HEK293T (cell line): ENCODE data around the gene DHFR.

Experiments used
- CTCF ChIA-PET: fragments of 350-600 bp; formaldehyde crosslinking; extraction: SDS; loops from one replicate; lab custom pipeline; 2021; ENCODE audit warnings: antibody characterized with exemption, inconsistent platforms; lab: Yijun Ruan, JAX
- POLR2A ChIA-PET: fragments of 350-600 bp; formaldehyde crosslinking; extraction: SDS; loops from one replicate; lab custom pipeline; 2020; ENCODE audit warnings: antibody characterized with exemption, inconsistent platforms; lab: Yijun Ruan, JAX
- DNase-seq: peaks from one replicate; pipeline ENCODE4 v3.0.0; 2012; ENCODE audit warnings: mixed read lengths; ENCODE audit errors: extremely low spot score
- ARNT ChIP-seq: fragments of 450-650 bp; IDR thresholded peaks from 2 replicates; pipeline ENCODE4 v1.6.1; 2017; ENCODE audit warnings: mild to moderate bottlenecking
- BHLHE40 ChIP-seq: fragments of 450-650 bp; IDR thresholded peaks from 2 replicates; pipeline ENCODE4 v1.6.1; 2016; ENCODE audit warnings: mild to moderate bottlenecking, moderate library complexity, borderline replicate concordance
- CTBP1 ChIP-seq: fragments of 450-650 bp; IDR thresholded peaks from 2 replicates; pipeline ENCODE4 v1.6.1; 2016; ENCODE audit warnings: borderline replicate concordance
- ELF4 ChIP-seq: fragments of 450-650 bp; IDR thresholded peaks from 2 replicates; pipeline ENCODE4 v1.6.1; 2017; ENCODE audit warnings: antibody characterized with exemption
- FOXA1 ChIP-seq: fragments of 450-650 bp; IDR thresholded peaks from 2 replicates; pipeline ENCODE4 v1.6.1; 2016; ENCODE audit warnings: mild to moderate bottlenecking
- FOXK2 ChIP-seq: fragments of 450-650 bp; IDR thresholded peaks from 2 replicates; pipeline ENCODE4 v1.6.1; 2016; ENCODE audit warnings: mild to moderate bottlenecking
- FOXM1 ChIP-seq: fragments of 450-650 bp; IDR thresholded peaks from 2 replicates; pipeline ENCODE4 v1.6.1; 2017; ENCODE audit warnings: mild to moderate bottlenecking, borderline replicate concordance
- HDGF ChIP-seq: fragments of 450-650 bp; IDR thresholded peaks from 2 replicates; pipeline ENCODE4 v1.6.1; 2017; ENCODE audit warnings: antibody characterized with exemption, borderline replicate concordance
- L3MBTL2 ChIP-seq: fragments of 450-650 bp; conservative IDR thresholded peaks from 2 replicates; pipeline ENCODE4 v1.6.1; 2016; ENCODE audit warnings: mild to moderate bottlenecking
- LEF1 ChIP-seq: fragments of 450-650 bp; IDR thresholded peaks from 2 replicates; pipeline ENCODE4 v1.6.1; 2017; ENCODE audit warnings: mild to moderate bottlenecking, borderline replicate concordance
- NFRKB ChIP-seq: fragments of 450-650 bp; IDR thresholded peaks from 2 replicates; pipeline ENCODE4 v1.6.1; 2016; ENCODE audit warnings: mild to moderate bottlenecking, moderate library complexity
- PKNOX1 ChIP-seq: fragments of 450-650 bp; IDR thresholded peaks from 2 replicates; pipeline ENCODE4 v1.6.1; 2016
- SP1 ChIP-seq: fragments of 450-650 bp; IDR thresholded peaks from 2 replicates; pipeline ENCODE4 v1.6.1; 2017
- SUZ12 ChIP-seq: fragments of 450-650 bp; IDR thresholded peaks from 2 replicates; pipeline ENCODE4 v1.6.1; 2016; ENCODE audit warnings: mild to moderate bottlenecking
- TARDBP ChIP-seq: fragments of 450-650 bp; IDR thresholded peaks from 2 replicates; pipeline ENCODE4 v1.6.1; 2016
- ZNF384 ChIP-seq: fragments of 450-650 bp; IDR thresholded peaks from 2 replicates; pipeline ENCODE4 v1.6.1; 2016

Gene DHFR

GRCh38 chr5:80594810-80595209, 60.0 kb downstream of the DHFR start:
- CTCF ChIA-PET: no interaction called here
- TF ChIP-seq SUZ12: no peak
- TF ChIP-seq NFRKB: no peak
- no peak for TF ChIP-seq FOXK2
- TF ChIP-seq ELF4: no peak
- TF ChIP-seq SP1: no peak
- no peak for TF ChIP-seq HDGF
- no peak for TF ChIP-seq FOXM1
- TF ChIP-seq CTBP1: no peak
- TF ChIP-seq BHLHE40: no peak
- no peak for TF ChIP-seq ARNT
- TF ChIP-seq PKNOX1: no peak
- no peak for TF ChIP-seq FOXA1
- TF ChIP-seq TARDBP: no peak
- TF ChIP-seq ZNF384: no peak
- TF ChIP-seq L3MBTL2: no peak
- no peak for TF ChIP-seq LEF1
- POLR2A ChIA-PET: no interaction called here
- no peak for DNase-seq

DNA sequence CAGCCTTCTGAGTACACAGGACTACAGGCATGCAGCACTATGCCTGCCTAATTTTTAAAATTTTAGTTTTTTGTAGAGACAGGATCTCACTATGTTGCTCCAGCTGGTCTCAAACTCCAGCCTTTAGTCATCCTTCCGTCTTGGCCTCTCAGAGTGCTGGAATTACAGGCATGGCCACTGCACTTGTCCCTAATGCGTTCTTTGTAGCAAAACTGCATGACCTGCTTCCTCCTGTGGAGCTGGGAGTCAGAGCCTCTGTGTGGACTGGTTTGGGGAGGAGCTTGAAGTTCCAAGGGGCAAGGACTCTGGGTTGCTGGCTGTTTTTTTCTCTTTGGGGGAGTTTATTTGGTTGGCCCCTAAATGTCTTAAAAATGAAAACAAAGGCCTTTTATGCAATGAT, 62.0 kb downstream of the DHFR start:
- POLR2A ChIA-PET: no interaction called here
- CTCF ChIA-PET: no interaction called here
- no peak for TF ChIP-seq ZNF384
- no peak for TF ChIP-seq L3MBTL2
- TF ChIP-seq SP1: no peak
- TF ChIP-seq HDGF: no peak
- no peak for TF ChIP-seq ELF4
- TF ChIP-seq FOXK2: no peak
- no peak for TF ChIP-seq PKNOX1
- no peak for TF ChIP-seq NFRKB
- TF ChIP-seq SUZ12: no peak
- no peak for TF ChIP-seq ARNT
- no peak for DNase-seq

DNA sequence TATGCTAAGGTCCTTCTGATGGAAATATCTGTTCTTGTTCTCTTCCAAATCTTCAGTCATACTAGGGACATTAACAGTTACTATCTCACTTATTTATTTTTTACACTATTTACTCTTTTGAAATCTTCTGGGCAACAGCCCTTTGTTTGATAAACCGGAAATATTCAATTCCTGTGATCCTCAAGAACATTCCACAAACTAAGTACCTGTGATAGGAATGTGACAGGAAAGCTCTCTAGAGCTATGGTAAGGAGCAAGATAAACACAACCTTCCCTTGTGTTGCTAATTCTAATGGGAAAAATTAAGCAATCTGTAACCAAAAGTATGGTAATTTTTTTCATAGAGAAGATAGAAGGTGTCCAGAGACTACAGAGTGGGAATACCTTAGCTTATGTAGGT, 62.7 kb downstream of the DHFR start:
- ChIA-PET POLR2A (no interaction called here), CTCF (no interaction called here)
- no peak for DNase-seq
- TF ChIP-seq SUZ12 (no peak), FOXK2 (no peak), NFRKB (no peak), BHLHE40 (no peak), ARNT (no peak), SP1 (no peak), FOXA1 (no peak), L3MBTL2 (no peak)

DNA sequence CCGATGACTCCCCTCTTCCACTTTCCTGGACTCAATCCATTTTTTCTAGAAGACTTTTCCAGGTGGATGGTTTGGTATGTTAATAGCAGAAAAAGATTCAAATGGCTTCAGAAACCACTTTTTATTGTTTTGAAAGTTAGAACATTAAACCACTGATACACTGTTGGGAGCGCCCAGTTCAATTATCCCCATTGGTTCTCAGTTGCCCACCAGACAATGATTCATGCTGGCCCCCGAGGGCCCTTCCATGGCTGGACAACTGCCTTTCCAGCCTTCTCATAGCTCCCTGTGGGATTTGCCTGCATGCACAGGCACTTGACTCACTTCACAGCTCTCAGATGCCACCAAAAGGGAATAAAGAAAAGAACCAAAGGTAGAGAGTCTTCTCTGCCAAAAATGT, 63.4 kb downstream of the DHFR start:
- ChIA-PET CTCF (no interaction called here), POLR2A (no interaction called here)
- TF ChIP-seq FOXM1 (no peak), FOXK2 (no peak), TARDBP (no peak), FOXA1 (no peak), PKNOX1 (no peak), L3MBTL2 (no peak), NFRKB (no peak), CTBP1 (no peak), ELF4 (no peak), SP1 (no peak), LEF1 (no peak), ZNF384 (no peak), BHLHE40 (no peak), HDGF (no peak)
- DNase-seq: no peak

GRCh38 chr5:80590766-80591165, 64.0 kb downstream of the DHFR start:
- ChIA-PET POLR2A (no interaction called here), CTCF (no interaction called here)
- TF ChIP-seq FOXM1: no peak
- no peak for DNase-seq

GRCh38 chr5:80588858-80589540, 65.8 kb downstream of the DHFR start:
- TF ChIP-seq FOXM1 (no peak), FOXA1 (no peak), ZNF384 (no peak), ARNT (no peak), PKNOX1 (no peak), FOXK2 (no peak), BHLHE40 (no peak), SUZ12 (no peak), TARDBP (no peak)
- DNase-seq: no peak
- ChIA-PET POLR2A (no interaction called here), CTCF (no interaction called here)
